HG03039 (cell line): ENCODE measurements around the gene LRRC8E.
"Not testable (repeated sequence)": the region's sequence is repeated elsewhere in the genome, so short reads cannot be mapped to it uniquely, and the experiment has no call there.

ENCODE experiments used
- ATAC-seq: cut with Tn5 transposase; IDR thresholded peaks from one replicate; pipeline ENCODE4 v1.9.1; 2021; ENCODE audit warnings: mild to moderate bottlenecking, moderate library complexity; ENCODE audit not compliant: unreplicated experiment

Gene LRRC8E

DNA sequence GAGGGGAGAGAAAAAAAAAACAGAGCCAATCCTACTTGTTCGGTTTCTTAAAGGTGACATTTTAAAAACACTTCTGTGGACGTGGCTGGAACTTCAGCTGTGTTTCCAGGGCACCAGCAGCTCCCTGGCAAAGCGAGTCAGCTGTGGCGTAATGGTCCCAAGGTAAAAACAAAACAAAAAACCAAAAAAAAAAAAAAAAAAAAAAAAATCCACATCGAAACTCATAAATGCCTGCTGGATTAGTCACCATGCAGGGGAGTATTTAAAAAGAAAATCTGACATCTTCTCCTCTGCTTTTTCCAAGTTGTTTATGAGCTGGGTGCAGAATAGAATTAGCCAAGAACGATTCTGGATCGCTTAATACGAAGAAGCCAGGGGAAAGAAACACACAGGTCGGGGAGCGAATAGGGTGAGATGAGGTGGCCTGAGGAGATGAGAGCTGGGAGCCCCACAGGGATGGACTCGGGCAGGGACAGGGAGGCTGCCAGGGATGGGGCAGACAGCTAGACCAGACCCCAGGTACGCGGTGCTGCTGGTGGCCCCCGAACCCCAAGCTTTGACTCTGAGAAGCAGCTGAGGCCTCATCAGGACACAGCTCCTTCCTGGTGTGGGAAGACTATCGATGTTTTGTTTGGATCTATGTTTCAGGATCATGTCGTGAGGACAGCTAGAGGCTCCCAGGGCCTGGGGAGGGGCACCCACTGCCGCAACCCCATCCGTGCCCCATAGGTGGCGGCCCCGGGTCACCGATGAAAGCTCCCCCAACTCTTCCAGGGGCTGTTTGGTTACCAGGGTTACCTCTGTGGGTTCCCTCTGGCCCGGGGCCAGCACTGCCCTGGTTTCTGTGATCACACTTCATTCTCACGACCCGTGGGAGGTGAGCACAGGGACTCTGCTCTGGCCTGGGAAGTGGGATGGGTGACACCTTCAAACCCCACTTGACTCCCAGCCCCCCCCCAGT lies 40.7 kb downstream of the LRRC8E start:
- ATAC-seq, result no peak

DNA sequence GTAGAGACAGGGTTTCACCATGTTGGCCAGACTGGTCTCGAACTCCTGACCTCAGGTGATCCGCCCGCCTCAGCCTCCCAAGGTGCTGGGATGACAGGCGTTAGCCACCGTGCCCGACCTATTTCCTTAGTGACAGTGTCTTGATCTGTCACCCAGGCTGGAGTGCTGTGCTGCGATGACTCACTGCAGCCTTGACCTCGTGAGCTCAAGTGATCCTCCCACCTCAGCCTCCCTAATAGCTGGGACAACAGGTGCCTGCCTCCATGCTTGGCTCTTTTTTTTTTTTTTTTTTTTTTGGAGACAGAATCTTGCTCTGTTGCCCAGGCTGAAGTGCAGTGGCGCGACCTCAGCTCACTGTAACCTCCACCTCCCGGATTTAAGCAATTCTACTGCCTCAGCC lies 41.7 kb downstream of the LRRC8E start:
- not testable (repeated sequence) for ATAC-seq

DNA sequence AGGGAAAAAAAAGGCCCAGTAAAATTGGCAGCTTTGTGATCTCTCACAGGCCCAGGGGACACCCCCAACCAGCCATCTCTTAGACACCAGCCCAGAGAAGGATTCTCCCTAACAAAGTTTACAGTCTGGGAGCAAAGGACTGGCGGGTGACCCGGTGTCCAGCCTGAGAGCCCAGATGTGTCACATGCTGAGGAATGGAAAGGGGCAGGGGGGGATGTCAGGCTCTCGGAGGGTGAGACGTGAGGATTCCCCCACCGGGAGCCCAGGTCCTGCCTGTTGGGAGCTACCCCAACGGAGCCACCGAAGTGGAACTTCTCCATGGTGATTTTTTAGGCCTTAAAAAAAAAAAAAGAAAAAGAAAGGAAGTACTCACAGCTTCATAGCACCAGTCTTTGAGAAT lies 42.5 kb downstream of the LRRC8E start:
- no peak for ATAC-seq

DNA sequence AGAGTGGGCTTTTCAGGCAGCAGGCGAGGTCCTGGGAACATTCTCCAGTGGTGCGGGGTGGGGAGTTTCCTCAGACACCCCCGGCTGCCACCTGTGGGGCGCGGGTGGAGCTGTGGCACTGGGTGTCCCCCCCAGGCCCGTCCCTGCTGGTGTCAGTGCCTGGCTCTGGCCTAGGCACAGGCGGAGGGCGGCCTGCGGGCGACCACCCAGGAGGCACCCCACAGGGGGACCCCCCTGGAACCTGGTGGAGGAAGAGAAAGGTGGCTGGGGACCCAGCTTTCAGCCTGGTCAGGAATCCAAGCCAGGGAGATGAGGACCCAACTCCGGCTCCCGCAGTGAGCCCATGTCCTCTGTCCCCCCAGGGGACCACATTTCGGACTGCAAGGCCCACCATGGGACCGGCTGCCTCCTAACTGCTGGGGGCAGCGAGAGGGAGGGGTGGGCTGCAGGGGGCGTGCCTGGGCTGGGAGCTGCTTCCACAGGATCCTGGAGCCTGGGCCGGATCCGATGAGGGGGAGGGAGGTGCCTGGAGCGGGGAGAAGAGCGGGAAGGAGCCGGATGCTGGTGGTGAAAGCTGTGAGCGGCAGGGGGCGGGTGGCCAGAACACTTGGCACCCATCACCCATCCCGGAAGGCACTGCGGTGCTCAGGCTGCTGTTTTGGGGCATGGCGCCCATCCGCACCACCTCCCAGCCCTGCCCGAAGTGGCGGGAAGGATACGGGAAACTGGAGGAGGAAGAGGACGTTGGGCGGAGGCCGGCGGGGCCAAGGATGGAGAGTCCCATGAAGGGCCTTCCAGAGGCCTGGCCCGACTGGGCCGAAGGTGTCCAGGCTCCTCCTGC lies 43.1 kb downstream of the LRRC8E start:
- ATAC-seq, result no peak

DNA sequence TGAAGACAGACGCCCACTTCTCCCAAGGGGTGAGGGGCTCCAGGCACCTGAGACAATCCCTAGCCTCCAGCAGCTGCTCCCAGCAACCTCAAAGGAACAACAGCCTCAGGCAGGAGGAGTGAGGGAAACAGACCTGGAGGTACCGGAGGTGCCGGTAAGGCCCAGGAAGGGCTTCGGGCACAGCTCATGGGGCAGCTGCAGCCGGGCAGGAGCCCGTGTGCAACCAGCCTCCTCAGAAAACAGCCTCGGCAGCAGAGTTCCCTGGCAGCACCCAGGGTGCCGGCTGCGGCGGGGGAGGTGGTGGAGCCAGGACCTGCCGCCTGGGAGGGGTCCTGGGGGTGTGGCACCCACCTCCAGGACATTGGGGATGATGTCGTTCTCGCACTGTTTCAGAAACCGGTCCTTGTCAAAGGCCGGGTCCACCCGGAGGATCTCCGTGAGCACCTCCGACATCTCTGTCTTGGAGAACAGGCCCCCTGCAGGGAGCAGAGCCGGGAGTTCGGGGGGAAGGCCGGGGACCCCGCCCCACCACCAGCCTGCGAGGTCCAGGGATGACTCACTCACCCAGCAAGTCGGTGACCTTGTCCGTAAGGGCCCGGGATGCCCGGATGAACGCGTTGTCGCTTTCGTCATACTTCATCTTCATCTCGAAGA lies 44.1 kb downstream of the LRRC8E start:
- ATAC-seq, result no peak

DNA sequence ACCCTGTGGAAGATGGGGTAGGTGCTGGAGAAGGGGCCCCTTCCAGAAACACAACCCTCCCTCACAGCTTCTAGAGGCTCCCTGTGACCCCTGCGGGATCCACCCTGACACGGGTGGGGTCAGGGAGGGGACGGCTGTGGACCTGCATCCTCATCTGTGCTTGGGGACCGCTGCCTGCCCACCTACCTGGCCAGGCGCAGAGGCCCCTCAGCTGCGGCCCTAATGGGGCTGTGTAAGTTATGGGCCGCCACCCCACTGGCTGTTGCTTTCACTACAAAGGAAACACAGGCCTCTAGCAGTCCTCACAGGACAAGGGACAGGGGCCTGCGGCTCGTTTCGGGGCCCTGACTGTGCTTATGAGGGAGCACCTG lies 44.6 kb downstream of the LRRC8E start:
- ATAC-seq, result no peak

DNA sequence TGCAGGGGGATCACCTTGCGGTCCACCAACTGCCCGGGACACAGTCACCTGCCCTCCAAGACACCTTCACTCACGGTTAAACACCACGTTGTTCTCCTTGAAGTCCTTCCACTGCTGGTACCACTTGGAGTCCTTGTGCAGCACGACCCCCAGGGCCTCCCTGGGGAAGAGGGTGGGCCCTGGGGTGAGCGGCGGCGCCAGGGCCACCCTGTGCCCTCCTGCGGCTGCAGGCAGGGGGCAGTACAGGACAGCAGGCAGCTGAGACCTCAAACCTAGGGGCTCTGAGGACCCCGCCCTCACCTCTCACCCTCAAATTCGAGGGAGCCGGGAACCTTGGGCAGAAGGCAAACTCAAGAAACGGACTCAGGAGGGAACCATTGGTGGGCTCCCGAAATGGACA lies 45.1 kb downstream of the LRRC8E start:
- ATAC-seq, result no peak

DNA sequence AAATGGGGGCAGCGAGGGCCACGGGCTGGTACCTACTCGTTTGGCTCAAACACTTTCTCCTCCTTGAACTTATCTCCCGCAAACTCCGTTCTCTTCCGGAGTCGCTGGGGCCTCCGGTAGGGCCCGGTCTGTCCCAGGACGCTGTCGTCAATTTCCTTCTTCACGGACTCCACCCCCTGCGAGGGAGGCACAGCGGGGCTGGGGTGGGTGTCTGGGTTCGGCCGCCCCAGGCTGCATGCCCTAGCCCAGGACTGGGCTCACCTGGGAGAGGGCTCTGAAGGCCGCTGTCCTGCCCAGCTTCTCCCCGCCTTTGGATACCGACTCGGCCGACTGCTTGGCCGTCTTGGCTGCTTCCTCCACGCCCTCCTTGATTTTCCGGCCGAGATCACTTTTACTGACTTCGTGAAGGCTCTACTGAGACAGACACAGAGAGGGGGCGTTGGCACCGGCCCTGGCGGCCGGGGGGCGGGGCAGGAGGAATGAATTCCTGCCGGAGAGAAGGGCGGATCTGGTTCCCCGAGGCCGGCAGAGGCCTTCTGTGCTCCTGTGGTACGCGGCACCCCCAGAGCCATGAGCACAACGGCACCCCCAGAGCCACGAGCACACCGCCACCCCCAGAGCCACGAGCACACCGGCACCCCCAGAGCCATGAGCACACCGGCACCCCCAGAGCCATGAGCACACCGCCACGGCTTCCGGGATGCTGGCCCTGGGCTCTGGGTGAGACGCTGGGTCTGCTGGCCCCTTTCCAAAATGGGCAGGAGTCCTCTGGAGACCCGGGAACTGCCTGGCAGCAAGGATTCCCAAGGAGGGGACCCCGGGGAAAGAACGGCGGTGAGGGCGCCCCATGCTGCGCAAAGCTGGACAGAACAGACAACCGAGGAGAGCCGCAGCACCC lies 45.8 kb downstream of the LRRC8E start:
- ATAC-seq, result no peak

DNA sequence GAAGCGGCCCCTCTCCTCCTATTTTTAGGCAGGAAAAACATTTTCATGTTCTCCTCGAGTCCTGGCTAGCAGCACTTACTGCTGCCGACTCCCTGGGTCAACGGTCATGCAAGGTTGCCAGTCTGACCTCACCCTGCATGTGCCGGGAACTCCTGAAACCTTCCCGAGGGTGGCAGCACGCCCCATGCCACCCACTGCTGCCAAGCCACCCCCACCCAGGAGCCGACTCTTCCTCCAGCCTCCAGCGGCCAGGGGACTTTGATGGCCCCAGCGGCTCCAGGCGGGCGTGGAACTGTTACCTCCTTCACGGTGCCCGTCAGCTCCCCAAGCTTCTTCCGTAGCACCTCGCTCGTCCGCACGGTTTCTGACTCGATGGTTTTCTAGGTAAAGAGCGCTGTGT lies 46.5 kb downstream of the LRRC8E start:
- no peak for ATAC-seq

DNA sequence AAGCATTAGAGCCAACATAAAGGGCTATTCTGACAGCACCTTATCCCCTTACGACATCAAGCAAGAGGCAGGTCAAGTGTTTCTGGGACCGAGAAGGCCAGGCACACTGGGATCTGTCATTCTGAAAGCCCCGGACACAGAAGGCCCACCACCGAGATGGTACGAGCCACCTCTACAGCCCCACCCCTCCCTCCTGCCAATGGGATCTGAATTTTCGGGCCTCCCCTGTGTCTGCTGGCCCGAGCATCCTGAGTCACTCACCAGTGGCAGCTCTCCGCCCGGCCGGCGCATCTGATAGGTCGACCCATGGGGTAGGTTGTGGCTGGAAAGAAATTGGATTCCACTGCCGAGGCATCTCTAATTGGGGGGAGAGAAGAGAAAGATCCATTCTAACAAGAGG lies 52.5 kb downstream of the LRRC8E start:
- ATAC-seq, result no peak

DNA sequence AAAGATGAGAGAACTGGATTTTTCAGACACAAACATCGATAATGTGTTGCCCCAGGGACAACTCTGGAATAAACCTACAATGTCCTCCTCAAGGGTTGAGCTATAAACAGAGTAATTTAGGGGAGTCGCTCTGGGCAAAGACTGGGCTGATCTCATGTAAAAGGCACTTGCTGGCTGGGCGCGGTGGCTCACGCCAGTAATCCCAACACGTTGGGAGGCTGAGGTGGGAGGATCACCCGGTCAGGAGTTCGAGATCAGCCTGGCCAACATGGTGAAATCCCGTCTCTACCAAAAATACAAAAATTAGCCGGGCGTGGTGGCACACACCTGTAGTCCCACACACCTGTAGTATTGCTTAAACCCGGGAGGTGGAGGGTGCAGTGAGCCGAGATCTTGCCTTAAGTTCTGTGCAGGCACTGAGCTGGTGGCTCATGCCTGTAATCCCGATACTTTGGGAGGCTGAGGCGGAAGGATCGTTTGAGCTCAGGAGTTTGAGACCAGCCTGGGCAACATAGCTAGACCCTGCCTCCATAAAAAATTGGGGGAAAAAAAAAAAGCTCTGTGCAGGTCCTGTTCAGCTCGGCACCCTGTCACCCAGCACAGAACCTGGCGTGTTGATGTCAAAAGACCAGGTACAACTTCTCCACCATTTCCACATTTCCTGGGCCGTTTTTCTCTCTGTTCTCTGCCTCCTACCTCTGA lies 53.7 kb downstream of the LRRC8E start:
- no peak for ATAC-seq

DNA sequence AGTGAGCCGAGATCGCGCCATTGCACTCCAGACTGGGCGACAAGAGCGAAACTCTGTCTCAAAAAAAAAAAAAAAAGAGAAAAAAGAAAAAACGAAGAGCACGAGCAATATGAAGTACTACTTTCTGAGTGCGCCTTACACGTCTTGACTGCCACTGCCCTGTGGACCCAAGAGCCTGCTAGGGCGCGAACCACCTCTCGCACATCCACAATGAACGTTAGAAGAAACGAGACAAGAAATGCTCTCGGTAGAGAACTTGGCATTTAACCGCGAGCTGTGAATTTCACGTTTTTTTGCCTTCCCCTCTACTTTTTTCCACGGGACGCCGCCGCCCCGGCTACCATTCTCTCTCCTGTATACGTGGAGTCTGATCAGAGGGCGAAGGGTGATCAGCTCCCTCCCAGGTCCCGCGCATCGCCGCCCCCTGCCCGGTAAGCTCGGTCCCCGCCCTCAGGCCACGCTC lies 54.7 kb downstream of the LRRC8E start:
- ATAC-seq, result peak; percentile 9

DNA sequence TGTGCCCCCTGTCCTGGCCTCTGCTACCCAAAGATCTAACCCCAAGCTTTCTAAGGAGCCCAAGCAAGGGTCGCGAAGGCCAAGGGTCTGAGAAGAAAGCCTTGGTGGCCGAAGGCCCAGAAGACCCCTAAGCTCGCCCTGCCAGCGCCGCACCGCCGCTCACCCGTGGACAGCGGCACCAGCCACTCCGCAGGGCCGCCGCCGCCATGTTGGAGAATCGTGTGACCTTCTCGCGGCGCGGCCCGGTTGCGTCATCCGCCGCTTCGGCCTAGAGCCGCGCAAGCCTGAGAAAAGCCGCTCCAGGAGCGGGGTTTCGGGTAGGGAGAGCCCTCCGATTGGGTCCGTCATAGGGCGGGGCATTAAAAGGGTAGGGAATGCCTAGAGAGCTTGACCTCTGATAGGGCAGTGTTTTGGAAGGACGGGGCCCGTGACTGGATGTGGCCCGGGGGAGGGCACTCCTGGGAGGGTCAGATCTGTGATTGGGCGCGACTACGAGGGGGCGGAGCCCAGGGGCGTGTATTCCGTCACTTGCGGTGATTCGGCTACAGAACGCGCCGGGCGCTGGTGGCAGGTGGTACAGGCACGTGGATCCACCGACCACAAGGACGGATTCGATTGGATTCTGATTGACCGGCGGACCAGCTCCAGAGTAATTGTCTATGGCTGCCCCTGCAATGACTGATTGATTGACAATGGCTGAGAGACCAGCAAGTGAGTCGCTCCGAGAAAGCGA lies 55.3 kb downstream of the LRRC8E start, which contains the start of gene TIMM44:
TIMM44 (minus strand) TSS at position 223 of the 733 bp plus-strand sequence; CDS start at position 208, 15 bp downstream.
- peak; percentile 93 for ATAC-seq

DNA sequence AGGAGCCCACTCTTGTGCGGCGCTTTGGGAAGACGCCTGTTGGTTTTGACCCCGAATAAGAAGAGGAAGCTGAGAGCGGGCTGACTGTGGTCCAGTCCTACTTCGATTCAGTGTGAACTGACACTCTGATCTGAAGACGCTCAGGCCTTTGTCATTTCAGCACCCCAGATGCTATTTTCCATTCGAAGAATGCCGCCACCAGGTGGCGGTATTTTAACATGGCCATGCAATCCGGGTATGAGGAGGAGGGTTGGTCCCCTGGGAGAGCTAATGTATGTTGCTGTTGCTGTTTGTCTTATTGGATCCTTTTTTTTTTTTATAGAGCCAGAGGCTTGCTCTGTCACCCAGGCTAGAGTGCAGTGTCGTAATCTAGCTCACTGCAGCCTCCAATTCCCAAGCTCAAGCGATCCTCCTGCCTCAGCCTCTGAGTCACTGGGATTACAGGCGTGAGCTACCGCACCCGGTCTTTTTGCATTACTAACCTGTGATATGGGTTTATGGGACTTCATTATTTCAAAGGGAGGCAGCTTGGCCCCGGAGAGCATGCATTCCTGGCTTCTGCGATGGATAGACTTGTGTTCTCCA lies 56.0 kb downstream of the LRRC8E start:
- ATAC-seq, result peak; percentile 29

DNA sequence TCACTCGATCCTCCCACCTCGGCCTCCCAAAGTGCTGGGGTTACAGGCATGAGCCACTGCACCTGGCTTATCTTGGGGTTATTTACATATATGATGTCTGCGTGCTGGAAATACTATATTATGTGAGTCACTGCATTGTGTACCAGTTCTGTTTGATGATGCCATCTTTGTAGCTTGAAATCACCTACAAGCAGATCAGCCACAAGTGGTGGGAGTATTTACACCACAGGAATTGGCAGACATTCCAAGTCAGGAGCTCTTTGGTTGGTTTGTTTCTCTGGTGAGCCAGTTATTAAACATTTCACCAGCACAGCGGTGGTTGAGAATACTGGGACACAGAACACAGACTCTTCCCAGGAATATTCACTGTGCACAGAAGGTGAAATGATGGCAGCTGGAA lies 59.6 kb downstream of the LRRC8E start:
- ATAC-seq, result no peak
